Liver (tissue), 3 donors: ENCODE results near the gene HIGD1A.

Experiments used
- EGR1 ChIP-seq, 2 donors: IDR thresholded peaks; 2 replicates each; pipeline ENCODE4 v1.6.1; 2016 to 2018; ENCODE audit warnings: antibody characterized with exemption in 2 of 2, low read depth in 2 of 2
- JUND ChIP-seq, 2 donors: IDR thresholded peaks; 2 replicates each; pipeline ENCODE4 v1.6.1; 2016; ENCODE audit warnings: antibody characterized with exemption in 2 of 2
- TAF1 ChIP-seq: conservative IDR thresholded peaks from 2 replicates; pipeline ENCODE4 v1.6.1; 2016; ENCODE audit warnings: antibody characterized with exemption, mild to moderate bottlenecking
- YY1 ChIP-seq: IDR thresholded peaks from 2 replicates; pipeline ENCODE4 v1.6.1; 2016; ENCODE audit warnings: antibody characterized with exemption, mild to moderate bottlenecking
- TF ChIP-seq, protein P1 (sequence below): IDR thresholded peaks from 2 replicates; pipeline ENCODE4 v1.6.1; 2016; ENCODE audit warnings: antibody characterized with exemption, mild to moderate bottlenecking
- TF ChIP-seq, protein P2 (sequence below): fragments of 150-350 bp; IDR thresholded peaks from 2 replicates; pipeline ENCODE4 v1.5.1; 2017; ENCODE audit warnings: improper control_type of control experiment, low read depth, low read length; ENCODE audit not compliant: missing input control
- TF ChIP-seq, protein P3 (sequence below): IDR thresholded peaks from 2 replicates; pipeline ENCODE4 v1.6.1; 2016; ENCODE audit warnings: antibody characterized with exemption
- TF ChIP-seq, protein P4 (sequence below): IDR thresholded peaks from 2 replicates; pipeline ENCODE4 v1.6.1; 2016; ENCODE audit warnings: antibody characterized with exemption
- donor health status: healthy.
- donor health status: healthy.

DNA sequence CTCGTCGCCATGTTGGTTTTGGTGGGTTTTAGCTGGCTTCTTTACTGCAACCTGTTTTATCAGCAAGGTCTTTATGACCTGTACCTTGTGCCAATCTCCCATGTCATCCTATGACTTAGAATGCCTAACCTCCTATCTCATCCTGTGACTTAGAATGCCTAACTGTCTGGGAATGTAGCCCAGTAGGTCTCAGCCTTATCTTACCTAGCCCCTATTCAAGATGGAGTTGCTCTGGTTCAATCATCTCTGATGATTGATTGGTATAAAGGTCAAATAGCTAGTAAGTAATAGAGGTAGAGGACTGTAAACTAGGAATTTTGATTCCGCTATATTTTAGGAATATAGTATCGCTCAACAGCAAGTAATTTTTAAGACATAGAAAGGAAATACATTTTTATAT, 3.6 kb upstream of the HIGD1A start:
- TF ChIP-seq, protein P1, sequence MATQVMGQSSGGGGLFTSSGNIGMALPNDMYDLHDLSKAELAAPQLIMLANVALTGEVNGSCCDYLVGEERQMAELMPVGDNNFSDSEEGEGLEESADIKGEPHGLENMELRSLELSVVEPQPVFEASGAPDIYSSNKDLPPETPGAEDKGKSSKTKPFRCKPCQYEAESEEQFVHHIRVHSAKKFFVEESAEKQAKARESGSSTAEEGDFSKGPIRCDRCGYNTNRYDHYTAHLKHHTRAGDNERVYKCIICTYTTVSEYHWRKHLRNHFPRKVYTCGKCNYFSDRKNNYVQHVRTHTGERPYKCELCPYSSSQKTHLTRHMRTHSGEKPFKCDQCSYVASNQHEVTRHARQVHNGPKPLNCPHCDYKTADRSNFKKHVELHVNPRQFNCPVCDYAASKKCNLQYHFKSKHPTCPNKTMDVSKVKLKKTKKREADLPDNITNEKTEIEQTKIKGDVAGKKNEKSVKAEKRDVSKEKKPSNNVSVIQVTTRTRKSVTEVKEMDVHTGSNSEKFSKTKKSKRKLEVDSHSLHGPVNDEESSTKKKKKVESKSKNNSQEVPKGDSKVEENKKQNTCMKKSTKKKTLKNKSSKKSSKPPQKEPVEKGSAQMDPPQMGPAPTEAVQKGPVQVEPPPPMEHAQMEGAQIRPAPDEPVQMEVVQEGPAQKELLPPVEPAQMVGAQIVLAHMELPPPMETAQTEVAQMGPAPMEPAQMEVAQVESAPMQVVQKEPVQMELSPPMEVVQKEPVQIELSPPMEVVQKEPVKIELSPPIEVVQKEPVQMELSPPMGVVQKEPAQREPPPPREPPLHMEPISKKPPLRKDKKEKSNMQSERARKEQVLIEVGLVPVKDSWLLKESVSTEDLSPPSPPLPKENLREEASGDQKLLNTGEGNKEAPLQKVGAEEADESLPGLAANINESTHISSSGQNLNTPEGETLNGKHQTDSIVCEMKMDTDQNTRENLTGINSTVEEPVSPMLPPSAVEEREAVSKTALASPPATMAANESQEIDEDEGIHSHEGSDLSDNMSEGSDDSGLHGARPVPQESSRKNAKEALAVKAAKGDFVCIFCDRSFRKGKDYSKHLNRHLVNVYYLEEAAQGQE = no peak
- TF ChIP-seq, protein P2, sequence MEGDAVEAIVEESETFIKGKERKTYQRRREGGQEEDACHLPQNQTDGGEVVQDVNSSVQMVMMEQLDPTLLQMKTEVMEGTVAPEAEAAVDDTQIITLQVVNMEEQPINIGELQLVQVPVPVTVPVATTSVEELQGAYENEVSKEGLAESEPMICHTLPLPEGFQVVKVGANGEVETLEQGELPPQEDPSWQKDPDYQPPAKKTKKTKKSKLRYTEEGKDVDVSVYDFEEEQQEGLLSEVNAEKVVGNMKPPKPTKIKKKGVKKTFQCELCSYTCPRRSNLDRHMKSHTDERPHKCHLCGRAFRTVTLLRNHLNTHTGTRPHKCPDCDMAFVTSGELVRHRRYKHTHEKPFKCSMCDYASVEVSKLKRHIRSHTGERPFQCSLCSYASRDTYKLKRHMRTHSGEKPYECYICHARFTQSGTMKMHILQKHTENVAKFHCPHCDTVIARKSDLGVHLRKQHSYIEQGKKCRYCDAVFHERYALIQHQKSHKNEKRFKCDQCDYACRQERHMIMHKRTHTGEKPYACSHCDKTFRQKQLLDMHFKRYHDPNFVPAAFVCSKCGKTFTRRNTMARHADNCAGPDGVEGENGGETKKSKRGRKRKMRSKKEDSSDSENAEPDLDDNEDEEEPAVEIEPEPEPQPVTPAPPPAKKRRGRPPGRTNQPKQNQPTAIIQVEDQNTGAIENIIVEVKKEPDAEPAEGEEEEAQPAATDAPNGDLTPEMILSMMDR = no peak
- TF ChIP-seq, protein P3, sequence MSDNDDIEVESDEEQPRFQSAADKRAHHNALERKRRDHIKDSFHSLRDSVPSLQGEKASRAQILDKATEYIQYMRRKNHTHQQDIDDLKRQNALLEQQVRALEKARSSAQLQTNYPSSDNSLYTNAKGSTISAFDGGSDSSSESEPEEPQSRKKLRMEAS = no peak
- TF ChIP-seq TAF1 (no peak), EGR1 (IDR thresholded peaks at IDR 0.05; ENCODE audit: low read depth in 2 of 2) (no peak), JUND (IDR thresholded peaks at IDR 0.05) (no peak), YY1 (no peak)
- TF ChIP-seq, protein P4, sequence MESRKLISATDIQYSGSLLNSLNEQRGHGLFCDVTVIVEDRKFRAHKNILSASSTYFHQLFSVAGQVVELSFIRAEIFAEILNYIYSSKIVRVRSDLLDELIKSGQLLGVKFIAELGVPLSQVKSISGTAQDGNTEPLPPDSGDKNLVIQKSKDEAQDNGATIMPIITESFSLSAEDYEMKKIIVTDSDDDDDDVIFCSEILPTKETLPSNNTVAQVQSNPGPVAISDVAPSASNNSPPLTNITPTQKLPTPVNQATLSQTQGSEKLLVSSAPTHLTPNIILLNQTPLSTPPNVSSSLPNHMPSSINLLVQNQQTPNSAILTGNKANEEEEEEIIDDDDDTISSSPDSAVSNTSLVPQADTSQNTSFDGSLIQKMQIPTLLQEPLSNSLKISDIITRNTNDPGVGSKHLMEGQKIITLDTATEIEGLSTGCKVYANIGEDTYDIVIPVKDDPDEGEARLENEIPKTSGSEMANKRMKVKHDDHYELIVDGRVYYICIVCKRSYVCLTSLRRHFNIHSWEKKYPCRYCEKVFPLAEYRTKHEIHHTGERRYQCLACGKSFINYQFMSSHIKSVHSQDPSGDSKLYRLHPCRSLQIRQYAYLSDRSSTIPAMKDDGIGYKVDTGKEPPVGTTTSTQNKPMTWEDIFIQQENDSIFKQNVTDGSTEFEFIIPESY = no peak
